GM18520 (cell line): ENCODE results near the gene KCTD7.
"Not testable (repeated sequence)": the region's sequence is repeated elsewhere in the genome, so short reads cannot be mapped to it uniquely, and the experiment has no call there.

Experiments
- ATAC-seq: cut with Tn5 transposase; IDR thresholded peaks from one replicate; pipeline ENCODE4 v1.9.1; 2021; ENCODE audit not compliant: unreplicated experiment

KCTD7 gene

GRCh38 chr7:66615699-66616098, 13.0 kb upstream of the KCTD7 start:
- ATAC-seq = no peak

GRCh38 chr7:66617295-66617694, 11.4 kb upstream of the KCTD7 start:
- ATAC-seq = no peak

GRCh38 chr7:66619341-66619948, 9.2 kb upstream of the KCTD7 start:
- ATAC-seq = not testable (repeated sequence)

- no peak for ATAC-seq
Observed at GRCh38 chr7:66626331-66626934, 2.2 kb upstream of the KCTD7 start.

GRCh38 chr7:66627151-66627681, 1.5 kb upstream of the KCTD7 start:
- no peak for ATAC-seq

- ATAC-seq = peak; percentile 1
Observed at GRCh38 chr7:66627881-66628360, 760 bp upstream of the KCTD7 start.

GRCh38 chr7:66629222-66630062, 761 bp downstream of the KCTD7 start:
- no peak for ATAC-seq

GRCh38 chr7:66630531-66630930, 1.9 kb downstream of the KCTD7 start:
- no peak for ATAC-seq

GRCh38 chr7:66631471-66631870, 2.8 kb downstream of the KCTD7 start:
- ATAC-seq = no peak

- ATAC-seq = no peak
Observed at GRCh38 chr7:66634816-66635215, 6.1 kb downstream of the KCTD7 start.

- ATAC-seq = peak; percentile 19
Observed at GRCh38 chr7:66635322-66635981, 6.8 kb downstream of the KCTD7 start.

- peak; percentile 66 for ATAC-seq
Observed at GRCh38 chr7:66635982-66636546, 7.4 kb downstream of the KCTD7 start.

- ATAC-seq = no peak
Observed at GRCh38 chr7:66638309-66639099, 9.8 kb downstream of the KCTD7 start.

GRCh38 chr7:66639773-66640172, 11.1 kb downstream of the KCTD7 start:
- no peak for ATAC-seq

- ATAC-seq = no peak
Observed at GRCh38 chr7:66640802-66641525, 12.3 kb downstream of the KCTD7 start.

GRCh38 chr7:66641526-66641871, 12.8 kb downstream of the KCTD7 start:
- ATAC-seq = no peak

- no peak for ATAC-seq
Observed at GRCh38 chr7:66642186-66642585, 13.5 kb downstream of the KCTD7 start.

GRCh38 chr7:66642932-66643331, 14.3 kb downstream of the KCTD7 start:
- ATAC-seq = no peak

- no peak for ATAC-seq
Observed at GRCh38 chr7:66643395-66643794, 14.7 kb downstream of the KCTD7 start.
